ENCODE data around the gene CEBPZOS. TPM values are rescaled to one million over a fixed set of nuclear protein-coding genes. Genes with fewer than 3 reads are reported as not detected.

The CEBPZOS gene
- total RNA-seq, 2 donors from 2014 or later, result 13.7 to 25.5 TPM

DNA sequence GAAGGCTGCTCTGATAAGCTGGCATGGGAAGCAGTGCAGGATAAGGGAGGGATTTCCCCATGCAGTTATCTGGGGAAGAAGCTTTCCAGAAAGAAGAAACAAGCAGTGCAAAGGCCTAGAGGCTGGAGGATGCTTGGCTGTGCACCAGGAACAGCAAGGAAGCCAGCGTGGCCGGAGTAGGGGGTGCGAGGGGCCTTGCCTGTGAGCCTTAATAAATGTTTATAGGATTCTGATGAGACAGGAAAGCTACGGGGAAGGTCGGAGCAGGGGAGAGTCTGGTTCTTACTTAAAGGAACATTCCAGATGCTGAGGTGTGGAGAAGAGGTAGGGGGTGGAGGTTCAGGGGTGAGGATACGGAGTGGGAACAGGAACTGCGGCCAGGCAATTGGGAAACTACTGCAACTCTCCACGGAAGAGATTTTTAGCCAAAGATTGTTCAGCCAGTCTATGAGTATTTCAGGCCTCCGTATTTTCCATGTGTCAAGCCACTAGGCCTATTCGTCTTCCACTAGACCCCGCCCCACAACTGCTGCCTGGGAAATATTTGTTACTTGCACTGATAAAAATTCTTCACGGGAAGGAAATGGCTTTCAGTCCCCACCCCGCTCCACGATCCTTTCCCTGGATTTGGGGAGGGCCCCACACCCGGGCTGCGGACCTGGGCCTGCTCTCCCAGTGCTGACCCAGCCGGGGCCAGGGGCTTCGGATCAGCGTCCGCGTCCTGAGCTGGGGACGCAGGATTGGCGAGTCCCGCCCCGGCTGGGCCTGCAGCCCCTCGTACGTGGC lies 40.0 kb upstream of the CEBPZOS start:
- H3K9me3 ChIP-seq, result no peaks in the 10 kb centered on the region
- H3K27ac ChIP-seq, result peak overlapping the region; percentile 82
- peak overlapping the region; percentile 95 for H3K4me3 ChIP-seq
- no peaks in the 10 kb centered on the region for H3K36me3 ChIP-seq
- H3K4me1 ChIP-seq (ENCODE audit: control insufficient read depth in 1 of 2, low read depth in 2 of 2), result peaks cover 13 to 20% of the 10 kb centered on the region in 2 donors
- no peak for DNase-seq (ENCODE audit: low spot score)
- TF ChIP-seq, protein P1, sequence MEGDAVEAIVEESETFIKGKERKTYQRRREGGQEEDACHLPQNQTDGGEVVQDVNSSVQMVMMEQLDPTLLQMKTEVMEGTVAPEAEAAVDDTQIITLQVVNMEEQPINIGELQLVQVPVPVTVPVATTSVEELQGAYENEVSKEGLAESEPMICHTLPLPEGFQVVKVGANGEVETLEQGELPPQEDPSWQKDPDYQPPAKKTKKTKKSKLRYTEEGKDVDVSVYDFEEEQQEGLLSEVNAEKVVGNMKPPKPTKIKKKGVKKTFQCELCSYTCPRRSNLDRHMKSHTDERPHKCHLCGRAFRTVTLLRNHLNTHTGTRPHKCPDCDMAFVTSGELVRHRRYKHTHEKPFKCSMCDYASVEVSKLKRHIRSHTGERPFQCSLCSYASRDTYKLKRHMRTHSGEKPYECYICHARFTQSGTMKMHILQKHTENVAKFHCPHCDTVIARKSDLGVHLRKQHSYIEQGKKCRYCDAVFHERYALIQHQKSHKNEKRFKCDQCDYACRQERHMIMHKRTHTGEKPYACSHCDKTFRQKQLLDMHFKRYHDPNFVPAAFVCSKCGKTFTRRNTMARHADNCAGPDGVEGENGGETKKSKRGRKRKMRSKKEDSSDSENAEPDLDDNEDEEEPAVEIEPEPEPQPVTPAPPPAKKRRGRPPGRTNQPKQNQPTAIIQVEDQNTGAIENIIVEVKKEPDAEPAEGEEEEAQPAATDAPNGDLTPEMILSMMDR (IDR thresholded peaks at IDR 0.05), result no peak
- ATAC-seq (ENCODE audit: insufficient number of reproducible peaks, low FRiP score, low read depth), result peak; percentile 25
- no peaks in the 10 kb centered on the region for H3K27me3 ChIP-seq (replicated peaks; ENCODE audit: insufficient read depth)

DNA sequence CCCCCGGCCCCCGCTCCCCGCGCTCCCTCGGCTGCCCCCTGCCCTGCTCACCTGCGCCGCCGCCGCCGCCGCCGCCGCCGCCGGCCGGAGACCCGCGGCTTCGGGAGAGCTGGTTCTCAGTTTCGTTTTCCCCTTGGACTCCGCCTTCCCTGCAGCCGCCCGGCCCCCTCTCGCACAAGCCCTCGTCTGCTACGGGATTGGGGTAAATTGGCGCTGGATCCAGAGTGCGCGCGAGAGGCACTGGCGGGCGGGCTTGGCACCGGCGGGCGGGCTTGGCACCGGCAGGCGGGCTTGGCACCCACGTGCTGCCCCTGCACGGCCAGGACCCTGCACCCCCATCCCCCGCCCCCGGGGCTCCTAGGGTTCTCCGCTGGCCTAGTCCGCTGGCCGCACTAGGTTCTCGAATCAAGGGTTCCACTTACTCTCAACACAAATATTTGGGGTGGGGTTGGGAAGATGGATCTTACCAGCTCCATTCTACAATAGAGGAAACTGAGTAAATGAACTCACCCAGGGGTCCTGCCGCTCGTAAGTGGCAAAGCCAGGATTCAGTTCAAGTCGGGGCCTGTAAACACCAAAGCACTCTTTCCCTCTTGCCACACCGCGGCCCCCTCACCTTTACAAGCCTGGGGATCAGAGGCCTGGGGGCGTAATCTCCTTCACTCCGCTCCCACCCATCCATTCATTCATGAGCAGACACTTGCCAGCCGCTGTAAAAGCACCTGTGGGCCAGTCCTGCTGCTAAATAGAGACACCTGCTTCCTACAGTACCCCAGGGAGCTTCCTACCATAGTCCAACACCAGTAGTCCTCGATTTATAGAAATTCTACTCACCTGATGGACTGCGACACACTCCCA lies 39.2 kb upstream of the CEBPZOS start, which contains the start of gene EIF2AK2:
EIF2AK2 (minus strand) TSS at position 124 of the 858 bp plus-strand sequence. CDS start 9,174 bp downstream, outside the sequence.
- peak; percentile 80 for ATAC-seq (ENCODE audit: insufficient number of reproducible peaks, low FRiP score, low read depth)
- Histone ChIP-seq H3K27ac (peak within 1 kb of the TSS; percentile 82), H3K36me3 (no peaks in the 10 kb centered on the region), H3K9me3 (no peaks in the 10 kb centered on the region), H3K4me1 (ENCODE audit: control insufficient read depth in 1 of 2, low read depth in 2 of 2) (peaks cover 13 to 20% of the 10 kb centered on the region in 2 donors), H3K27me3 (replicated peaks; ENCODE audit: insufficient read depth) (no peaks in the 10 kb centered on the region), H3K4me3 (peak within 1 kb of the TSS; percentile 95)
- TF ChIP-seq, protein P1 (IDR thresholded peaks at IDR 0.05), result no peak
- peak; percentile 56 for DNase-seq (ENCODE audit: low spot score)

DNA sequence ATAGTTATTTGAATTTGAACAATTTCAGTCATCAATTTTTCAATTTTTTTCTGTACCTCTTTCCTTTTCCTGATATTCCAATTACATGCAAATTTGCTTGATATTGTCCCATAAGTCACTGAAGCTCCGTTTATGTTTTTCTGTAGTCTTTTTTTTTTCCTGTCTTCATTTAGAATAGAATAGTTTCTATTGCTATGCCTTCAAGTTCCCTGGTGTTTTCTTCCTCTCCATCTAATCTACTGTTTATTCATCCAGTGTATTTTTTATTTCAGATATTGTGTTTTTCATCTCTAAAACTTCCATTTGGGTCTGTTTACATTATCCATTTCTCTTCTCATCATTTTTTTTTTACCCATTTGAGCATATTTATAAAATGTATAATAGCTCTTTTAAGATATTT lies 31.5 kb upstream of the CEBPZOS start:
- Histone ChIP-seq H3K27me3 (replicated peaks; ENCODE audit: insufficient read depth) (no peaks in the 10 kb centered on the region), H3K9me3 (peaks cover 8% of the 10 kb centered on the region), H3K27ac (no peak overlapping the region), H3K4me1 (ENCODE audit: control insufficient read depth in 1 of 2, low read depth in 2 of 2) (no peaks in the 10 kb centered on the region), H3K4me3 (no peak overlapping the region), H3K36me3 (no peaks in the 10 kb centered on the region)
- TF ChIP-seq, protein P1 (IDR thresholded peaks at IDR 0.05), result no peak
- no peak for ATAC-seq (ENCODE audit: insufficient number of reproducible peaks, low FRiP score, low read depth)
- no peak for DNase-seq (ENCODE audit: low spot score)

DNA sequence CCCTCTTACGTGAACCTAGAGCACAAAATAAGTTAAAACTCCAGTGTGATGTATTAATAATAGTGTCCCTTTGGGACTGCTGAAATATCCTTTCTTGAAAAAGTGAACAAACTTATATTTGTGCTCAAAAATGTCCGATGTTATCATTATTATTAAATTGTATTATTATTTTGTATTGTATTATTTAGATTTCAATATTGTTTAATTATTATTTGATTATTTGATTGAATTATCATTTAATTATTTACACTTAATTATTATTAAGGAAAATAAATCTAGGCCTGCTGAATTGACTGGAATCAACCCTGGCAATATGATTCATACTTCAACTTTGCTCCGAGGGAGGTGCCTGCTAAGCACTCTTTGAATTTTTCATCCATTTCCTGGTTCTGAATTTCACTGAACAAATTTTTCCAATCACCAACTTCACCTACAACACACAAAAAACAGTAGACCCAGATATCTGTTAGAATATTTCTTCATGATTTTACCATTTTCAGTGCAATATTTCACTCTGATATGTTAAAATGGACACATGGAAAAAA lies 28.6 kb upstream of the CEBPZOS start:
- TF ChIP-seq, protein P1 (IDR thresholded peaks at IDR 0.05), result no peak
- no peak overlapping the region for H3K27ac ChIP-seq
- no peaks in the 10 kb centered on the region for H3K4me1 ChIP-seq (ENCODE audit: control insufficient read depth in 1 of 2, low read depth in 2 of 2)
- no peak overlapping the region for H3K4me3 ChIP-seq
- ATAC-seq (ENCODE audit: insufficient number of reproducible peaks, low FRiP score, low read depth), result no peak
- no peak for DNase-seq (ENCODE audit: low spot score)
- peaks cover 8% of the 10 kb centered on the region for H3K9me3 ChIP-seq
- no peaks in the 10 kb centered on the region for H3K27me3 ChIP-seq (replicated peaks; ENCODE audit: insufficient read depth)
- no peaks in the 10 kb centered on the region for H3K36me3 ChIP-seq

Data from thoracic aorta (tissue), 2 donors.